Measurements from ENCODE around the gene CRISP1.

DNA sequence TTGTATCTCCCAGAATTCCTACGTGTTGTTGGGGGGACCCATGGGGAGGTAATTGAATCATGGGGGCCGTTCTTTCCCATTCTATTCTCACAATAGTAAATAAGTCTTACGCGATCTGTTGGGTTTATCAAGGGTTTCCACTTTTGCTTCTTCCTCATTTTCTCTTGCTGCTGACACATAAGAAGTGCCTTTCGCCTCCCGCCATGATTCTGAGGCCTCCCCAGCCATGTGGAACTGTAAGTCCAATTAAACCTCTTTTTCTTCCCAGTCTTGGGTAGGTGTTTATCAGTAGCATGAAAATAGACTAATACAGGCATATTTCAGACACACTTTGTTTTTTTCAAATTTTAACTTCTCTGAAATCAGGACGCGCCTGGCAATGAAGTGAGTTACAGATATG, 64.8 kb downstream of the CRISP1 start:
- TF ChIP-seq, protein P1, sequence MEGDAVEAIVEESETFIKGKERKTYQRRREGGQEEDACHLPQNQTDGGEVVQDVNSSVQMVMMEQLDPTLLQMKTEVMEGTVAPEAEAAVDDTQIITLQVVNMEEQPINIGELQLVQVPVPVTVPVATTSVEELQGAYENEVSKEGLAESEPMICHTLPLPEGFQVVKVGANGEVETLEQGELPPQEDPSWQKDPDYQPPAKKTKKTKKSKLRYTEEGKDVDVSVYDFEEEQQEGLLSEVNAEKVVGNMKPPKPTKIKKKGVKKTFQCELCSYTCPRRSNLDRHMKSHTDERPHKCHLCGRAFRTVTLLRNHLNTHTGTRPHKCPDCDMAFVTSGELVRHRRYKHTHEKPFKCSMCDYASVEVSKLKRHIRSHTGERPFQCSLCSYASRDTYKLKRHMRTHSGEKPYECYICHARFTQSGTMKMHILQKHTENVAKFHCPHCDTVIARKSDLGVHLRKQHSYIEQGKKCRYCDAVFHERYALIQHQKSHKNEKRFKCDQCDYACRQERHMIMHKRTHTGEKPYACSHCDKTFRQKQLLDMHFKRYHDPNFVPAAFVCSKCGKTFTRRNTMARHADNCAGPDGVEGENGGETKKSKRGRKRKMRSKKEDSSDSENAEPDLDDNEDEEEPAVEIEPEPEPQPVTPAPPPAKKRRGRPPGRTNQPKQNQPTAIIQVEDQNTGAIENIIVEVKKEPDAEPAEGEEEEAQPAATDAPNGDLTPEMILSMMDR (IDR thresholded peaks at IDR 0.05) = no peak
- TF ChIP-seq POLR2A (IDR thresholded peaks at IDR 0.05) = no peak

All from lower leg skin (tissue), 3 donors.